GM23338 (cell line): Measurements from ENCODE around the gene GABPB1. TPM values are rescaled to one million over a fixed set of nuclear protein-coding genes. Genes with fewer than 3 reads are reported as not detected.

ENCODE experiments used
- ATAC-seq: fragments of 200-7000 bp; cut with Tn5 transposase; 3 replicates; pipeline ENCODE4 v1.9.1; 2020
- DNase-seq: peaks from one replicate; pipeline ENCODE4 v3.0.0-alpha.2; 2015; ENCODE audit warnings: low spot score
- H2AFZ ChIP-seq: fragments of 200-600 bp; sonication (generic); 2 replicates; pipeline ENCODE4 v1.8.0; 2016; ENCODE audit warnings: antibody characterized with exemption, mild to moderate bottlenecking, moderate library complexity
- H3F3A ChIP-seq: fragments of 200-600 bp; sonication (generic); replicated peaks from 2 replicates; pipeline ENCODE4 v1.8.0; 2017; ENCODE audit warnings: antibody characterized with exemption, mixed run types, low read depth
- H3K27ac ChIP-seq: fragments of 200-600 bp; sonication (generic); 2 replicates; pipeline ENCODE4 v1.6.1; 2016; ENCODE audit warnings: low read depth
- H3K27me3 ChIP-seq: fragments of 200-600 bp; sonication (generic); 2 replicates; pipeline ENCODE4 v1.8.0; 2016; ENCODE audit warnings: mild to moderate bottlenecking, mixed run types, moderate library complexity; ENCODE audit not compliant: insufficient read depth
- H3K36me3 ChIP-seq: fragments of 200-600 bp; sonication (generic); 2 replicates; pipeline ENCODE4 v1.8.0; 2016; ENCODE audit warnings: mild to moderate bottlenecking; ENCODE audit not compliant: insufficient read depth
- H3K4me1 ChIP-seq: fragments of 200-600 bp; sonication (generic); 2 replicates; pipeline ENCODE4 v1.8.0; 2016; ENCODE audit warnings: mild to moderate bottlenecking, moderate library complexity; ENCODE audit not compliant: insufficient read depth
- H3K4me2 ChIP-seq: fragments of 200-600 bp; sonication (generic); 2 replicates; pipeline ENCODE4 v1.7.1; 2017; ENCODE audit warnings: mixed run types
- H3K4me3 ChIP-seq: fragments of 200-600 bp; sonication (generic); 2 replicates; pipeline ENCODE4 v1.6.1; 2016; ENCODE audit warnings: mixed run types
- H3K79me2 ChIP-seq: fragments of 200-600 bp; sonication (generic); replicated peaks from 2 replicates; pipeline ENCODE4 v1.8.0; 2017; ENCODE audit warnings: mild to moderate bottlenecking; ENCODE audit not compliant: insufficient read depth
- H3K9me2 ChIP-seq: fragments of 200-600 bp; sonication (generic); 2 replicates; pipeline ENCODE4 v1.8.0; 2017; ENCODE audit not compliant: insufficient read depth
- H4K20me1 ChIP-seq: fragments of 200-600 bp; sonication (generic); replicated peaks from 2 replicates; pipeline ENCODE4 v1.8.0; 2017; ENCODE audit warnings: mild to moderate bottlenecking; ENCODE audit not compliant: insufficient read depth
- H3K27ac Mint-ChIP-seq: 2 replicates; pipeline ENCODE4 v1.8.0; 2020; ENCODE audit warnings: inconsistent platforms, mild to moderate bottlenecking, moderate library complexity, mixed read lengths
- H3K27me3 Mint-ChIP-seq: 3 replicates; pipeline ENCODE4 v1.8.0; 2022; ENCODE audit warnings: low read depth, mild to moderate bottlenecking, moderate library complexity, mixed read lengths, inconsistent platforms; ENCODE audit not compliant: insufficient read depth, poor library complexity
- H3K36me3 Mint-ChIP-seq: 3 replicates; pipeline ENCODE4 v1.8.0; 2021; ENCODE audit warnings: low read depth, mild to moderate bottlenecking, inconsistent platforms, moderate library complexity, mixed read lengths
- H3K4me1 Mint-ChIP-seq: 3 replicates; pipeline ENCODE4 v1.8.0; 2020; ENCODE audit warnings: mild to moderate bottlenecking, inconsistent platforms, mixed read lengths
- H3K4me3 Mint-ChIP-seq: 3 replicates; pipeline ENCODE4 v1.8.0; 2021; ENCODE audit warnings: moderate library complexity, mild to moderate bottlenecking, inconsistent platforms, mixed read lengths
- H3K9me3 Mint-ChIP-seq: 3 replicates; pipeline ENCODE4 v1.8.0; 2020; ENCODE audit warnings: moderate library complexity, mild to moderate bottlenecking, inconsistent platforms, mixed read lengths
- CREB1 ChIP-seq: fragments of 250-450 bp; sonication (Bioruptor Pico); IDR thresholded peaks from 2 replicates; pipeline ENCODE4 v1.5.0; 2020; ENCODE audit warnings: low read depth, mild to moderate bottlenecking, moderate library complexity
- CTCF ChIP-seq, 2 experiments: fragments of 200-600 bp in 1 of 2; sonication (generic) in 1 of 2; conservative IDR thresholded peaks; 2 replicates each; pipeline versions ENCODE4 v1.5.1 to v1.6.1; 2016 to 2017; ENCODE audit warnings: antibody characterized with exemption in 2 of 2, low read depth in 2 of 2, mild to moderate bottlenecking in 2 of 2, moderate library complexity in 1 of 2
- ETS1 ChIP-seq: IDR thresholded peaks from 2 replicates; pipeline ENCODE4 v1.6.1; 2016; ENCODE audit warnings: antibody characterized with exemption
- EZH2 ChIP-seq: fragments of 200-600 bp; sonication (generic); IDR thresholded peaks from one replicate; pipeline ENCODE4 v1.8.0; 2017; ENCODE audit warnings: antibody characterized with exemption, mild to moderate bottlenecking, low read depth; ENCODE audit not compliant: unreplicated experiment
- EZH2phosphoT487 ChIP-seq: fragments of 200-600 bp; sonication (generic); IDR thresholded peaks from one replicate; pipeline ENCODE4 v1.8.1; 2018; ENCODE audit warnings: antibody characterized with exemption; ENCODE audit not compliant: unreplicated experiment
- JUNB ChIP-seq: IDR thresholded peaks from one replicate; pipeline ENCODE4 v1.6.1; 2016; ENCODE audit warnings: antibody characterized with exemption; ENCODE audit not compliant: unreplicated experiment
- NANOG ChIP-seq: IDR thresholded peaks from 2 replicates; pipeline ENCODE4 v1.6.1; 2016; ENCODE audit warnings: antibody characterized with exemption, borderline replicate concordance
- POLR2AphosphoS5 ChIP-seq: IDR thresholded peaks from 2 replicates; pipeline ENCODE4 v1.6.1; 2016; ENCODE audit warnings: antibody characterized with exemption, low read depth
- REST ChIP-seq: IDR thresholded peaks from one replicate; pipeline ENCODE4 v1.6.1; 2018; ENCODE audit warnings: antibody characterized with exemption; ENCODE audit not compliant: unreplicated experiment
- STAT1 ChIP-seq: IDR thresholded peaks from one replicate; pipeline ENCODE4 v1.6.1; 2016; ENCODE audit warnings: antibody characterized with exemption; ENCODE audit not compliant: unreplicated experiment
- ZNF114 ChIP-seq: fragments of 250-450 bp; sonication (Bioruptor Pico); IDR thresholded peaks from 2 replicates; pipeline ENCODE4 v1.5.0; 2020; ENCODE audit warnings: mild to moderate bottlenecking, moderate library complexity
- ZNF331 ChIP-seq: fragments of 250-450 bp; sonication (Bioruptor Pico); IDR thresholded peaks from 2 replicates; pipeline ENCODE4 v1.5.0; 2020; ENCODE audit warnings: low read depth, mild to moderate bottlenecking, moderate library complexity
- ZNF462 ChIP-seq: fragments of 250-450 bp; sonication (Bioruptor Pico); IDR thresholded peaks from 2 replicates; pipeline ENCODE4 v1.5.0; 2020; ENCODE audit warnings: mild to moderate bottlenecking, moderate library complexity
- polyA plus RNA-seq: library from polyadenylated mRNA; unstranded; fragments of >200 nt; fragmentation: Nextera tagmentation; extraction: Ambion mirVana; gene quantifications from 2 replicates; pipeline ENCODE4 v1.2.1, GENCODE V29; 2016
- total RNA-seq: library from RNA; depleted of rRNA; stranded (reverse); fragments of >200 nt; shearing (Covaris generic); gene quantifications from 2 replicates; pipeline ENCODE4 v1.2.3, GENCODE V29; 2014

The GABPB1 gene
- total and polyA plus RNA-seq, 2 experiments from 2014 or later = 34.4 to 53.9 TPM

GRCh38 chr15:50312636-50313035 is 42.4 kb downstream of the GABPB1 start:
- Histone ChIP-seq H3F3A (no peaks in the 10 kb centered on the region), H3K4me2 (no peak overlapping the region), H3K4me3 (no peak overlapping the region), H3K79me2 (peaks cover 27% of the 10 kb centered on the region), H4K20me1 (peaks cover 6% of the 10 kb centered on the region; the same call in 1 of the 2 replicates), H2AFZ (no peak overlapping the region), H3K27me3 (no peaks in the 10 kb centered on the region), H3K4me1 (no peaks in the 10 kb centered on the region), H3K36me3 (peaks cover 11% of the 10 kb centered on the region), H3K27ac (no peak overlapping the region), H3K9me2 (no peaks in the 10 kb centered on the region)
- no peaks in the 10 kb centered on the region for H3K4me1 Mint-ChIP-seq
- H3K4me3 Mint-ChIP-seq = no peak overlapping the region
- H3K27me3 Mint-ChIP-seq = peaks cover 2% of the 10 kb centered on the region
- H3K9me3 Mint-ChIP-seq = peaks cover 12% of the 10 kb centered on the region
- H3K36me3 Mint-ChIP-seq = peaks cover 24% of the 10 kb centered on the region
- ATAC-seq (no peak), DNase-seq (no peak)
- no peak overlapping the region for H3K27ac Mint-ChIP-seq
- TF ChIP-seq POLR2AphosphoS5 (no peak), NANOG (no peak), CTCF (conservative IDR thresholded peaks at IDR 0.05; ENCODE audit: low read depth in 2 of 2) (no peak), STAT1 (no peak), REST (no peak), ETS1 (no peak), CREB1 (CRISPR knock-in tag) (no peak), ZNF331 (no peak), ZNF114 (CRISPR knock-in tag) (no peak), EZH2 (no peak), EZH2phosphoT487 (no peak), ZNF462 (no peak), JUNB (no peak)
